ENCODE results near the gene ARHGEF7.

ARHGEF7 gene

DNA sequence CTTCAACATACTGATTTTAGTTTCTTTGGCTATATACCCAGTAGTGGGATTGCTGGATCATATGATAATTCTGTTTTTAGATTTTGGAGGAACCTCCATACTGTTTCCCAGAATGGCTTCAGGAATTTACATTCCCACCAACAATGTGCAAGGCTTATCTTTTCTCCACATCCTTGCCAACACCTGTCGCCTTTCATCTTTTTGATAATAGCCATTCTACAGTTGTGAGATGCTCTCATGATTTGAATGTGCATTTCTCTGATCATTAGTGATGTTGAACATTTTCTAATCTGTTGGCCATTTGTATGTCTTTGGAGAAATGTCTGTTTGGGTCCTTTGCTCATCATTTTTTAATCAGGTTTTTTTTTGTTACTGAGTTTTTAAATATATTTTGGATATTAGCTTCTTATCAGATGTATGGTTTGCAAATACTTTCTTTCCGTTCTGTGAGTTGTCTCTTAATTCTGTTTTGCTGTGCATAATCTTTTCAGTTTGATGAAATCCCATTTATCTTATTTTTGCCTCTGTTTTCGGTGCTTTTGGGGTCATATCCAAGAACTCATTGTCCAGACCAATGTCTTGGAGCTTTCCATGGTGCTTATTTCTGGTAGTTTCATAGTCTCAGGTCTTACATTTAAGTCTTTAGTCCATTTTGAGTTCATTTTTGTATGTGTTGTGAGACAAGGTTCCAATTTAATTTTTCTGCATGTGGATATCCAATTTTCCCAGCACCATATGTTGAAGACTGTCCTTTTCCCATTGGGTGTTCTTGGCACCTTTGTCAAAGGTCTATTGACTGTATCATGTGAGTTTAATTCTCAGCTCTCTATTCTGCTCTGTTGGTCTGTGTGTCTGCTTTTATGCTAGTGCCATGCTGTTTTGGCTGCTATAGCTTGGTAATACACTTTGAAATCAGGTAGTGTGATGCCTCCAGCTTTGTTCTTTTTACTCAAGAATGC lies 44.5 kb downstream of the ARHGEF7 start:
- in situ Hi-C loops (cut with HindIII; ENCODE audit: low pct_ligation_motif_present, low pct_unique_long_range_greater_than_20kb, low sequenced_read_pairs), result no loop called here
- no peak for DNase-seq

DNA sequence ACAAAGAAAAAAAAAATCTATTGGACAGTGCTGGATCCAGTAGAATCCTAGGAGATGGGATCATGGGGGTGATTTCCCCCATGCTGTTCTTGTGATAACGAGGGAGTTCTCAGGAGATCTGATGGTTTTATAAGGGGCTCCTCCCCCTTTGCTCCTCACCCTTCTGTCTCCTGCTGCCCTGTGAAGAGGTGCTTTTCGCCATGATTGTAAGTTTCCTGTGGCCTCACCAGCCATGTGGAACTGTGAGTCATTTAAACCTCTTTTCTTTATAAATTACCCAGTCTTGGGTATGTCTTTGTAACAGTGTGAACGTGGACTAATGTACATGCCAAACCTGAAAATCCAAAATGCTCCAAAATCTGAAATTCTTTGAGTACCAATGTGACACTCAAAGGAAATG lies 45.5 kb downstream of the ARHGEF7 start:
- no peak for DNase-seq
- in situ Hi-C loops (cut with HindIII; ENCODE audit: low pct_ligation_motif_present, low pct_unique_long_range_greater_than_20kb, low sequenced_read_pairs), result no loop called here

DNA sequence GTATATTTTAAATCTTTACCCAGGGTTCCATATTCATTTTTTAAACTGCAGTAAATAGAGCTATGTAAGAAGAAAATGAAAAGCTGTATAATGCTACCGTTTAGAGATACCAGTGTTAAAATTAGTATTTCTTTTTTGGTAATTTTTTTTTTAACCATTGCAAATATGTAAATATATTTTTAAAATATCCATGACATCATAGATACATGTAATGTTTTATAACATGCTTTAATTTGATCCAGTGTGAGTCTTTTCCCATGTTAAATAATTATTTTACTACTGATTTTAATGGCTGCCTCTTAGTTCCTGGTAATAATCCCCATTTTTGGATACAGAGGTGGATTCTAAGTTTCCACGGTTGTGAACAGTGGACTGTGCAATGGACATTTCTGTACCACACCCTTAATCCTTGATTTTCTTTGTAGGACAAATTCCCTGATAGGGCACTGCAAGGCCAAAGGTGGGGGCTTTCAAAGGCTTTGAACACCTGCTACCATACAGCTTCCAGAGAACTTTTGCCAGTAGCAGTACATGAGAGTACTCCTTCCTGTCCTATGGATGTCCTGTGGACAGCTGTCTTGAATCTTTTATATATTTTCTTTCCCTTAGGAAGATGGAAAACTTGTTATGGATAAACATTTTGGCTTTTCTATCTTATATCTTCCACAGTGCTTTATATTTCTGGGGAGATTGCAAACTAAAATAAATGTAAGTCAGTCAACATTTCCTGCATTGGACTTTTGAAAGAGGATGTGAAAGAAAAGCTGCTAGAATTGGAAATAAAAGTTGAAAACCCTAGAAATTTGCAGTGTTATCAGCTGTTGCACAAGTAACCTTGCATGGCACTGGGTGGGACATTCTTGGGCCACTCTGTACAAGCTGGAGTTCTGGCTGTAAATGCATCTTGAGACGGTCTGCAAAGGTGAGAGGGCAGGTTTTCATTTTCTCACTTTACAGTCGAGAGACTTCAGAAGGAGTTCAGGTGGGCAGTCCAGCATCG lies 46.8 kb downstream of the ARHGEF7 start:
- DNase-seq, result no peak
- in situ Hi-C loops (cut with HindIII; ENCODE audit: low pct_ligation_motif_present, low pct_unique_long_range_greater_than_20kb, low sequenced_read_pairs), result no loop called here

DNA sequence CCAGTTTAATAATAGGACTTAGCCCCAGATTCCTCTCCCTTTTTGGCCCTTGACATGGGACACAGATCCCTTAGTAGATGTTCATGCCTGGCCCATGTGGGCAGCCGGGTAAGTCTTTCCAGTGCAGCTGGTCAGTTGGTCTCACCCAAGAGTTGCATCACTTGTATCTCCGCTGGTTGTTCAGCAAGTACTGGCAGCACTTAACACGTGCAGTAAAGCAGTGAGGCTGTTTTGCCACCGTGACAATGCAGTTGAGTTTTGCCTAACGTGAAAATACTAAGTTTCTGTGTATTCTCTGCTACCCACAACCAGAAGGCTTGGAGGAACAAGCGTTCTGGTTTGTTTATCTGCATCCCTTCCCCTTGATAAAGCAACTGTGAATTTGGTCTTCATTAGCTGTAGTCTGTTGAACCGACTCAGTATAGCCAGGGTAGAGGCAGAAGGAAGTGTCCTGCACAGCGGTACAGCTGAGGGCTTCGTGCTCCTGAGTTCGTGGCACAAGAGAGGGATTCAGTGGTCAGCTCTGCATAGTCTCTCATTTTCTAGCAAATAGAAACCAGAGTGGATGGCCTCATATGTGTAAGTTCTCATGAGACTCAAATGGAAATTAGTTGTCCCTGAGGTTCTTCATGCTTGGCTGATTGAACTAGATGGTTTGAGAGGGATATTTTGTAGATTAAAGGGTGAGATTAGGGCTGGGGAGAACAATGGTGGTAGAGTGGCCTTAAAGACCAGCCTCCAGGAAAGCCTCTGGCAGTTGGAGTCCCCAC lies 50.3 kb downstream of the ARHGEF7 start:
- DNase-seq, result no peak
- in situ Hi-C loops (cut with HindIII; ENCODE audit: low pct_ligation_motif_present, low pct_unique_long_range_greater_than_20kb, low sequenced_read_pairs), result no loop called here

DNA sequence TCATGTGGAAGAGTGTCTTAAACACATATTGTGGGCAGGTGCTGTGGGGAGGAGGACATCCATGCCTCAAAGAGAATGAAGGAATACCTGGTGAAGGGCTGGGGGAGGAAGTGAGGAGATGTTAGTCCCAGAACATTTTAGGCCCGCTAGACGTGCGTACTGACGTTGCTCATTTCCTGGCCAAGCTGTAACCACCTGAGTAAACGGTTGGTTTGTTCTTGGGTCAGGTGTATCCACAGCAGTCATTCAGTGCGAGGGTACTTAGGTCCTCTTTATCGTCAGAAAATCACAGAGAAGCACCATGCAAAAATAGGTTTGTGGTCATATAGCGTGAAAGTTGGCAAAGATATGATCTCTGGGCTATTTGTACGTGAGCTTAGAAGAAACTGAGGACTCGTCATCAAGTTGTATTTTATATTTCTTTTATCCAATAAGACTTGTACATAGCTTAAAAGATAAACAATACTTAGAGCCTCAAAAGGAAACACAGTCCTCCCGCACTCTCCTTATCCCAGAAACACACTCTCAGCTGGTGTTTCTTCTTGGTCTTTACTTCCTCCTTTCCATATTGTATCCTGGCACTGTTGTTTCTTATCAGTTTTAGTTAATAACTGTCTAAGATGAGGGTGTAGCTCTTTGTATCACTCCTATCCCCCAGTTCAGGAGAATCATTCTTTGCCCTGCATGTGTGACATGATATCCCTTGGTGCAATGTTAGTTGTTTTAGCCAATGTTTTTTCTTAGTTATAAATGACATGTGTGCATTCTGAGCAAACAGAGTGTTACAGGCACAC lies 52.0 kb downstream of the ARHGEF7 start:
- in situ Hi-C loops (cut with HindIII; ENCODE audit: low pct_ligation_motif_present, low pct_unique_long_range_greater_than_20kb, low sequenced_read_pairs), result no loop called here
- DNase-seq, result no peak

DNA sequence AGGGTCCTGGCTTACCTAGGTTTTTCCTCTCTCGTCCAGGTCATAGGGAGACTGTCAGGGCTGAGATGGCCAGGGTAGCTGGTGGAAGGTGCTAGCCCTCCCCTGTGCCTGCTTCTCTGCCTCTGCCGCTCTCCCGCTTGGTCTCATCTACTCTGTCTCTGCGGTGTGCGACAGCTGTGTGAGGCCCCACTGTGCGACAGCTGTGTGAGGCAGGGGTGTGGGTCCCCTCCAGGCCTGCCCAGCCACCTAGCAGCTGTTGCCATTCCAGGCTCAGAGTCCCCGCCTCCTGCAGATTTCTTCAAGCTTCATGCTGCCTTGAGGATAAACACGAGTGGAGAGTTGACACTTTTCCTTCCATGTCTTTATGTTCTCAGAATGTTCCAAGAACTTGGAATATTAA lies 53.0 kb downstream of the ARHGEF7 start:
- in situ Hi-C loops (cut with HindIII; ENCODE audit: low pct_ligation_motif_present, low pct_unique_long_range_greater_than_20kb, low sequenced_read_pairs), result no loop called here
- DNase-seq, result no peak

DNA sequence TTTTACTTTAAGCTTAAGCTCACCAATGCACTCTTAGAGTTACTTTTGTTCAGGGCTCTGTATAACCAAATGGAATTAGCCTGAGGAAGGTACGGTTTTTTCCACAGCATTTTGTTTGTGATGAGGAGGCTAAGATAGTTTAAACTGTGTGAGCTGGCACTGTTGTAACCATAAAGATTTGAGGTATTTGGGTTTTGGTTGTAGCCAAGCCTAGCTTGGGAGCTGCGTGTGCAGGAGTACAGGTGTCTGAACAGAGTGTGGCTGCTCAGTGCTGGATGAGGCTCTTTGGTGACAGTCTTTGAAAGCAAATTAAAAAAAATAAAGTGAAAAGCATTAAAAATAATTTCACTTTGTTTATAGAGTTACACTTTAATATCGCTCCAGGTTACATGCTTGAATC lies 56.0 kb downstream of the ARHGEF7 start:
- in situ Hi-C loops (cut with HindIII; ENCODE audit: low pct_ligation_motif_present, low pct_unique_long_range_greater_than_20kb, low sequenced_read_pairs), result no loop called here
- DNase-seq, result no peak

DNA sequence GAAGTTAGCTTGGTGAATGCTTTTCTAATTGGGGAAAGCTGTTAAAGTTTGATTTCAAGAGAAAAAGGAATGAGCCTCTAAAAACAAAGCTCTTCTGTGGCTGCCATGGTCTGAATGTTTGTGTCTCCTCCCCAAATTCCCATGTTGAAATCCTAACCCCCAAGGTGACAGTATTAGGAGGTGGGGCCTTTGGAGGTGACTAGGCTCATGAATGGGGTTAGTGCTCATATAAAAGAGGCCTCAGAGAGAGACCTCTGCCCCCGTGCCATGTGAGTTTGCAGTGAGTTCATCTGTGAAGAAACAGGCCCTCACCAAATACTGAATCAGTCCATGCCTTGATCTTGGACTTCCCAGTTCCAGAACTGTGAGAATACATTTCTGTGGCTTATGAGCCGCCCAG lies 56.5 kb downstream of the ARHGEF7 start:
- in situ Hi-C loops (cut with HindIII; ENCODE audit: low pct_ligation_motif_present, low pct_unique_long_range_greater_than_20kb, low sequenced_read_pairs), result no loop called here
- DNase-seq, result no peak

DNA sequence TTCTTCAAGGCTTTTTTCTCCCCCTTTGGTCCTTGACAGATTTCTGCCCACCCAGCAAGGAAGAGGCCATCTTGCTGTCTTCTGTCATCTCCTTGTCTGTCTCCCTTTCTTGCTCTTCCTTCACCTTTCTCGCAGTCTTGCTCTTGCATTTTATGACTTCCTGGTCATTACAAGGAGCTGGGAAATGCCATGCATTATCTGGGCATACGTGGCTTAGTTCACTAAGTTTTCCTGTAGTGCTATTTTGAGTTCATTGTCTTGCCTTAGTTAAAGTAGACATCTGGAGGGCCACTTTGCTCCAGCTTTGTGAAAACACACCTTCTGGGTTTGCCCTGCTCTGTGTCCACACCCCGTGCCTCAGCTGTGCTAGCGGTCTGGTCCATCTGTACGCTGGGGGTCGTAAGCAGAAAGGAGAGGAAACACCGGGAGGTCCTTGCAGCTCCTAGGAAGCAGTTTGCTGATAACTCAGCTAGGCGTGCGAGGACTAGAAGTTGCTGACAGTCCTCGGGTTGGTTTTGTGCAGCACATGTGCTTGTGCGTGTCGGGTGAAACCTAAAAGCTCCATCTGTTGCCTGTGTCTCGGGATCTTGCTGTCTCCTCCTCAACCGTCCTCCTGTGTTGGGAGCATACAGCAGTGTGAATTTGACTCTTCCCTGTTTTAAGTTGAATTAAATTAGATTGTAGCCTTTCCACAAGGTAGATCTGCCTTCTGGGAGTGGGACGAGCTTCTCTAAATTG lies 59.4 kb downstream of the ARHGEF7 start:
- no peak for DNase-seq
- in situ Hi-C loops (cut with HindIII; ENCODE audit: low pct_ligation_motif_present, low pct_unique_long_range_greater_than_20kb, low sequenced_read_pairs), result no loop called here

DNA sequence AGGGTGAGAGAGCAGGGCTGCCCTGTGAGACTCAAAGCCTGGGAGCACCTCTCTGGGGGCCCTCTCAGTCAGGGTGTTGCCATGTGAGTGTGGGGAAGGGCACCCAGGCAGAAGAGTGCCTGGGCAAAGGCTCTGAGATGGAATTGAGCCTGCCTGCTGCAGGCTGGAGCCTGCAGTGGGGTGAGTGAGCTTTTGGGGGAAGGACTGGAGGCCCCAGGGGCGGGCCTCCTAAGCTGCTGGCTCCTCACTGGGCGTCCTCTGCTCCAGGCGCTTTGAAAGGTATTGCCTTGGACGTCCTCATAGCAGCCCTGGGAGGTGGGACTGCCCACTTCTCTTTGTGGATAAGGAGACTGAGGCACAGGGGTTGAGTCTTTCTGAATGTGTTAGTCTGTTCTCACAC lies 60.3 kb downstream of the ARHGEF7 start:
- in situ Hi-C loops (cut with HindIII; ENCODE audit: low pct_ligation_motif_present, low pct_unique_long_range_greater_than_20kb, low sequenced_read_pairs), result no loop called here
- DNase-seq, result no peak

DNA sequence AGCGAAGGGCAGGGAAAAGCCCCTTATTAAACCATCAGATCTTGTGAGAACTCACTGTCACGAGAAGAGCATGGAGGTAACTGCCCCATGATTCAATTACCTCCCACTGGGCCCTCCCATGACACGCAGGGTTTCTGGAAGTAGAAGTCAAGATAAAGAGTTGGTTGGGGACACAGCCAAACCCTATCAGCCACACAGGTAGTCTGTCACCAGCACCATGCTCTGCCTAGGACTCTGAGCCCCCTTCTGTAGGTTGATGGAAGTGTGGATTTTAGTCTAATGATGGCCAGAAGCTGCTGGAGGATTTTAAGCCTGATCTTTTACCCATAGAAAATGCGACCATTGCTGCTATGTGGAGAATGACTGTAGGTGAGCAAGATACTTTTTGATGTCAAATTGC lies 60.8 kb downstream of the ARHGEF7 start:
- no peak for DNase-seq
- in situ Hi-C loops (cut with HindIII; ENCODE audit: low pct_ligation_motif_present, low pct_unique_long_range_greater_than_20kb, low sequenced_read_pairs), result no loop called here

DNA sequence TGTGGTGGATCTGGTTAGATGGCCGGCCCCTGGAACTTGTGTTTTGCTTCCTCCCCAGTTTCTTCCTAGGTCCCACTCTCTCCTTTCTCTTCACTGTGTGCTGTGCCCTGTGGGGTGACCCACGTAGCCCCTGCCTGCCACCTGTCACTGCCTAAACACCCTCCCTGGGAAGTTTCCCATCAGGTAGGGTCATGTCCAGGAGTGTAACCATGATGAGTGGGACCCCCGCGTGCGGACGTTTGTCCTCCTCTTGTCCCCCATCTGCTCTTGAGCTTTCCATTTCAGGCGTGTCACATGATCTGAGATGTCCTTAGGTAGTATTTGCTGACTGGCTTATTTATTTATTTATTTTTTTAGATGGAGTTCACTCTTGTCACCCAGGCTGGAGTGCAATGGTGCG lies 61.3 kb downstream of the ARHGEF7 start:
- DNase-seq, result no peak
- in situ Hi-C loops (cut with HindIII; ENCODE audit: low pct_ligation_motif_present, low pct_unique_long_range_greater_than_20kb, low sequenced_read_pairs), result no loop called here

DNA sequence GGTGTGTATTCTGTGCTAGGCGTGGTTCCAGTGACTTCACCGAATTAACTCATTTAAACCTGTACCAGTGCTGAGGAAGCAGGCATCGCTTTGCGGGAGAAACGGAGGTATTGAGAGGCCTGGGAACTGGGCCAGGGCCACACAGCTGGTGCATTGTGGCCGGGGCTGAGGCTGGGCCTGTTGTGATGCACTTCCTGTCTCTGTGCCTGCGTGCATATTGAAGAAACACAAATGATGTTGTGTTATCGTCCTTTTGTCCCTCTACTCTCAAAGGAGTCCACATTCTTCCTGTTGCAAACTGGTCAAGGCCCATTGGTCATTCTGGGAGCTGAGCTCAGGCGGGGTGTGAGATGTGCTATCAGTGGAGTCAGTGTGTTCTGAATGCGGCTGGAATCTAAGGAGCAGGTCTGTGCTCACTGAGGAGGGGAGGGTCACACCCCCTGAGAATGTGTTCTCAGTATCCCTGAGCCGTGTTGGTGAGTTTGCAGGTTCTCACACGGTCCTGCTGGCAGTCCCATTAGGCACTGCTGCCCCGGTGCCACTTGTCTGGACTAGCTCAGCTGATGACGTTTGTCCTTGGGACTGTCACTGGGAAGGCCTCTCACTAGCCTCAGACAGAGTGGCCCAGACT lies 62.1 kb downstream of the ARHGEF7 start:
- in situ Hi-C loops (cut with HindIII; ENCODE audit: low pct_ligation_motif_present, low pct_unique_long_range_greater_than_20kb, low sequenced_read_pairs), result no loop called here

DNA sequence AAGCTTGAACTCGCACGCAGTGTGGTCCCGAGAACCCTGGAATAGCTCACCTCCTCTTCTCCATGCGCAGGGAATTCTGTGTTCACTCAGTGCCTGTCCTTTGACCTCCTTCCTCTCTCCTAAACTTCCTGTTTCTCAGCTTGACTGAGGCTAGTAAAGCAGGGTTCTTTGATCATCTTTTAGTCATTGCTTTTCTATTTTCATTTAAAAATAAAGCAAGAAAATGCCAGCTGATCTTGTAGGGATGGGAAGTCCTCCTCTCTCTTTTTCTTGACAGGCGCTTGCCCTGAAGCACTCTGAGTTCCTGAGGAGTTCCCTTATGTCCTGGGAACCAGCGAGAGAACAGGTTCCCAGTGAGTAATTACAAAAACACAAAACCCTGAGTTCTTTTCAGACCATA lies 62.8 kb downstream of the ARHGEF7 start:
- no peak for DNase-seq

More for the DNA sequence above, 62.1 kb downstream of the ARHGEF7 start:
- DNase-seq, result no peak

DNA sequence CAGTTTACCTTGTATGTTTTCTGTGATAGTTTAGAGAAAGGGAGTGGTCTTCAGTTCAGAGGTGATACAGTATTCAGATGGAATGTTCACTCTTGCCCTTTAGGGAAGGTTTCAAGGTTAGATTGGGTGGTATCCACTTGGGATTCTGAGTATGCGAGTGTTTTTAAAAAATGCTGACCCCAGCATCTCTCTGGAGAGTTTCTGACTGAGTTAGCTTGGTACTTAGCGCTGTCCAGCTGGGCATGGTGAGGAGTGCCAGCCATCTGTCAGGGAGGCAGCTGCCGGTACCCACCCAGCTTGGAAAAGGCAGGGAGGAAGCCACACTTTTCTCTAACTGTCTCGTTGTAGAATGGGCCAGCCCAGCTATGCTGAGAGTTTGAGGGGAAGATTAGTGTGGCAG lies 63.3 kb downstream of the ARHGEF7 start:
- in situ Hi-C loops (cut with HindIII; ENCODE audit: low pct_ligation_motif_present, low pct_unique_long_range_greater_than_20kb, low sequenced_read_pairs), result no loop called here
- no peak for DNase-seq

More for the DNA sequence above, 62.8 kb downstream of the ARHGEF7 start:
- in situ Hi-C loops (cut with HindIII; ENCODE audit: low pct_ligation_motif_present, low pct_unique_long_range_greater_than_20kb, low sequenced_read_pairs), result no loop called here

DNA sequence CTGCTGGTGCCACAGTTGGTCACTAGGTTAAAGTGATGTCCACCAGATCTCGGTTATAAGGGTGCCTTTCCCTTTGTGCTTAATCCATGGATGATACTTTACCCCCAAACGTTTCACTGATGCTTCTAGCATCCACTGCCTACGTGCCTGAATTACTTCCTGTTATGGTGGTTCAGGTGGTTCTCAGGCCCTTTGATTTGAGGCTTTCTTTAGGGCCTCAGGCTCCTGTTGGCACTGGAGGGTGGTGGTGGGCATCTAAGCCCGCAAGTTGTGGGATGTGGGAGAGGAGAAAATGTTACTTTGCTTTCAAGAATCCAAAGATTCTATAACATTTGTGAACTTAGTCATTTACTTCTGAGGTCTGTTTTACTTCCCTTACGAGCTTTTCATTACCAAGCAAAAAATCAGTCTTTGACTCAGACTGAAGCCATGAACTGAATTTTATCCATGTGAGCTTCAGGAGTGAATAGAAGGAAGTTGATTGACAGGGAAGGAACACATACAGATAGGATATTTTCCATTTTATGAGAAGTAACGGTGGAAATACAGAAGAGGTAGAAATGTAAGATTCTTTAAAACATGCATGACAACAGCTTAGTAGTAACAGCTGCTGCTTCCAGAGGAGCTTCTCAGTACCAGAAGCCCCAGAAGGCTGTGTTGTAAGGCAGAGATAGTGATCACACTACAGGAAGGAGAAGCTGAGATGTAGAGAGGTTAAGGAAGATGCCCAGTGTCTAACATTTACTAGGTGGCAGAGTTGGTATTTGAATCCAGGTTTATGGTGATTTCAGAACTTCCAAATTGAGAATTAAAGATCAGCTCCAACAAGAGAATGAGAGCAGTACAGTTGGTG lies 65.0 kb downstream of the ARHGEF7 start:
- in situ Hi-C loops (cut with HindIII; ENCODE audit: low pct_ligation_motif_present, low pct_unique_long_range_greater_than_20kb, low sequenced_read_pairs), result no loop called here
- DNase-seq, result no peak

Data from ACHN (cell line).